Measurements from ENCODE around the gene FIG4. TPM values are rescaled to one million over a fixed set of nuclear protein-coding genes. Genes with fewer than 3 reads are reported as not detected.

FIG4 gene
- total RNA-seq, 1 experiment from 2014 or later, result 15.7 TPM

GRCh38 chr6:109760208-109760607, 69.1 kb downstream of the FIG4 start:
- Histone ChIP-seq H2AFZ (ENCODE audit: low read depth, low read length, poor library complexity, severe bottlenecking) (no peak overlapping the region), H3K4me1 (ENCODE audit: control insufficient read depth in 1 of 2, insufficient read depth in 2 of 2, low read length in 2 of 2) (no peaks in the 10 kb centered on the region), H4K20me1 (ENCODE audit: insufficient read depth) (no peaks in the 10 kb centered on the region), H3K79me2 (ENCODE audit: insufficient read depth, low read length) (no peaks in the 10 kb centered on the region), H3K36me3 (ENCODE audit: control insufficient read depth in 1 of 2, insufficient read depth in 2 of 2, low read length in 2 of 2) (no peaks in the 10 kb centered on the region), H3K4me3 (replicated peaks in 1 of 2; ENCODE audit: low read depth in 1 of 2, low read length in 2 of 2) (no peak overlapping the region), H3K9ac (ENCODE audit: low read length) (no peak overlapping the region), H3K4me2 (ENCODE audit: low read length) (no peak overlapping the region), H3K9me2 (ENCODE audit: insufficient read depth) (no peaks in the 10 kb centered on the region), H3K27ac (ENCODE audit: low read depth, low read length) (no peak overlapping the region), H3K9me3 (ENCODE audit: control insufficient read depth in 1 of 2, insufficient read depth in 1 of 2, low read depth in 1 of 2, low read length in 2 of 2) (no peaks in the 10 kb centered on the region), H3K27me3 (ENCODE audit: insufficient read depth, low read length) (no peaks in the 10 kb centered on the region)
- DNase-seq (ENCODE audit: low read depth, low spot score) (no peak), ATAC-seq (no peak)
- ChIA-PET RAD21 (ENCODE audit: low non-redundant PET in 1 of 2, low total read pairs in 2 of 2, uncharacterized antibody in 2 of 2, unreplicated experiment in 2 of 2) (no interaction called here), CTCF (interaction anchor here (1.2 kb wide), 1 partner anchor 279 kb away, joined by 3 read pairs; no protein-coding TSS in a partner anchor), POLR2A (no interaction called here)
- BruUV-seq (replicated peaks), result no TSS peak
- TF ChIP-seq TCF7L2 (IDR thresholded peaks at IDR 0.05; ENCODE audit: borderline replicate concordance, extremely low read depth, insufficient read depth, insufficient read length), result no peak
- no peak for TF ChIP-seq FOSL1 (IDR thresholded peaks at IDR 0.05; ENCODE audit: low read depth)
- no peak for TF ChIP-seq ZNF274 (IDR thresholded peaks at IDR 0.05; ENCODE audit: low read depth, low read length)
- TF ChIP-seq ZBTB33 (IDR thresholded peaks at IDR 0.05; ENCODE audit: extremely low read depth, insufficient replicate concordance, low read length), result no peak
- no peak for TF ChIP-seq RAD21 (IDR thresholded peaks at IDR 0.05; ENCODE audit: low read depth)
- TF ChIP-seq SRF (IDR thresholded peaks at IDR 0.05; ENCODE audit: low read depth), result no peak
- no peak for TF ChIP-seq EGR1 (IDR thresholded peaks at IDR 0.05; ENCODE audit: low read depth)
- no peak for TF ChIP-seq YY1 (IDR thresholded peaks at IDR 0.05; ENCODE audit: extremely low read depth, insufficient replicate concordance, low read depth, low read length)
- TF ChIP-seq, protein P1, sequence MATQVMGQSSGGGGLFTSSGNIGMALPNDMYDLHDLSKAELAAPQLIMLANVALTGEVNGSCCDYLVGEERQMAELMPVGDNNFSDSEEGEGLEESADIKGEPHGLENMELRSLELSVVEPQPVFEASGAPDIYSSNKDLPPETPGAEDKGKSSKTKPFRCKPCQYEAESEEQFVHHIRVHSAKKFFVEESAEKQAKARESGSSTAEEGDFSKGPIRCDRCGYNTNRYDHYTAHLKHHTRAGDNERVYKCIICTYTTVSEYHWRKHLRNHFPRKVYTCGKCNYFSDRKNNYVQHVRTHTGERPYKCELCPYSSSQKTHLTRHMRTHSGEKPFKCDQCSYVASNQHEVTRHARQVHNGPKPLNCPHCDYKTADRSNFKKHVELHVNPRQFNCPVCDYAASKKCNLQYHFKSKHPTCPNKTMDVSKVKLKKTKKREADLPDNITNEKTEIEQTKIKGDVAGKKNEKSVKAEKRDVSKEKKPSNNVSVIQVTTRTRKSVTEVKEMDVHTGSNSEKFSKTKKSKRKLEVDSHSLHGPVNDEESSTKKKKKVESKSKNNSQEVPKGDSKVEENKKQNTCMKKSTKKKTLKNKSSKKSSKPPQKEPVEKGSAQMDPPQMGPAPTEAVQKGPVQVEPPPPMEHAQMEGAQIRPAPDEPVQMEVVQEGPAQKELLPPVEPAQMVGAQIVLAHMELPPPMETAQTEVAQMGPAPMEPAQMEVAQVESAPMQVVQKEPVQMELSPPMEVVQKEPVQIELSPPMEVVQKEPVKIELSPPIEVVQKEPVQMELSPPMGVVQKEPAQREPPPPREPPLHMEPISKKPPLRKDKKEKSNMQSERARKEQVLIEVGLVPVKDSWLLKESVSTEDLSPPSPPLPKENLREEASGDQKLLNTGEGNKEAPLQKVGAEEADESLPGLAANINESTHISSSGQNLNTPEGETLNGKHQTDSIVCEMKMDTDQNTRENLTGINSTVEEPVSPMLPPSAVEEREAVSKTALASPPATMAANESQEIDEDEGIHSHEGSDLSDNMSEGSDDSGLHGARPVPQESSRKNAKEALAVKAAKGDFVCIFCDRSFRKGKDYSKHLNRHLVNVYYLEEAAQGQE (IDR thresholded peaks at IDR 0.05; ENCODE audit: low read depth), result no peak
- no peak for TF ChIP-seq ZFX (IDR thresholded peaks at IDR 0.05)
- no peak for TF ChIP-seq POLR2A (IDR thresholded peaks at IDR 0.05; ENCODE audit: borderline replicate concordance, extremely low read depth, insufficient read depth, insufficient read length)
- TF ChIP-seq SP1 (IDR thresholded peaks at IDR 0.05; ENCODE audit: low read depth), result no peak
- no peak for TF ChIP-seq ELF1 (IDR thresholded peaks at IDR 0.05; ENCODE audit: borderline replicate concordance, low read depth)
- intact Hi-C loops (cut with micrococcal nuclease), result no loop called here

All from HCT116 (cell line).